Loucy (cell line): ENCODE measurements around the gene TPGS1.

ENCODE experiments used
- CTCF ChIP-seq: fragments of 200-600 bp; sonication (generic); conservative IDR thresholded peaks from 2 replicates; pipeline ENCODE4 v1.5.1; 2014; ENCODE audit warnings: mild to moderate bottlenecking, antibody characterized with exemption, low read length
- EZH2phosphoT487 ChIP-seq: fragments of 200-600 bp; IDR thresholded peaks from 2 replicates; pipeline ENCODE4 v1.6.1; 2018; ENCODE audit warnings: antibody characterized with exemption, mild to moderate bottlenecking, moderate library complexity, borderline replicate concordance

DNA sequence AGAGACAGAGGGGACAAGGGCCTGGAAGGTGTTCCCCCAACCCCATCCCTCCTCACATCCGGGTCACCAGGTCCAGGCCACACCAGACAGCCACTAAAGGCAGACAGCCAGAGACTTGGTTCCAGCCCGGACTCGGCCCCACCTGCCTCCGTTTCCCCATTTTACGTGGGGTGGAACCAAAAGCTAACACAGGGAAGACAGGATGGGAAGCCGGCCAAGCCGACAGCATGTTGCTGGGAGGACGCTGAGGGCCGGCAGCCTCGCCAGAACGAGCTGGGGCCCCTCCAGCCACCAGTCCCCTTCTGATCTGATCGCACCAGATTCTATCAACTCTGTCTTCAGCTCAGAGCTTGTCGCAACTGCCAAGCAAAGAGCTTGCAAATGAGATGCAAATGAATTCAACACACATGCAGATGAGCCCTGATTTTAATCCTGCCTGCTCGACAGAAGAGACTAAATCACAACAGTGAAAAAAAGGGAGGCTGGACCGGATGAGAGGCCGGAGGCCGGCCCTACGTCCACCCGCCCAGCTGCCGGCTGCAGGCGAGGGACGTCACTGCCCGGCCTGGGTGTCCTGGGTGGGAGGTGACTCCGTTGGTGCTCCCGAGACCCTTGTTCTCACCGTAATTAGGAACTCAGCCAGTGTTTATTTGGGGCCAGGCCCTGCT lies 28.9 kb upstream of the TPGS1 start:
- TF ChIP-seq CTCF, result no peak
- TF ChIP-seq EZH2phosphoT487, result no peak
